Measurements from ENCODE around the gene AARS2.

DNA sequence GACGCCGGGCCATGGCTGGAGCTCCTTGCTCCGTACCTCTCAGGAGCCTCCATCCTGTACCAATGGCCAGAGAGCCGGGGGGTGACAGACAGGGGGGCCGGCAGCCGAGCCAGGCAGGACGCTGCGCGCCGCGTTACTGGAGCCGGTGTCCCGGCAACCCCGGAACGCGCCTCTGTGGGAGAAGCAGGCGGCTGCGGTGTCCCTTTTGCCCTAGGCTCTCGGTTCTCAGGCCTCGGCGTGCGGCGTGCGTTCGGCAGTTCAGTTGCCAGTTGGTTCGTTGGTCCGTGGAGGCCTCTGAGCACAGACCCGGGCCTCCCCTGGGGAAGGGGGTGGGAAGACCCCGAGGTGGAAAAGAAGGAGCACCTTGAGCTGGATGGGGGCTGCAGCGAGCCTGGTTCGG is 29.3 kb upstream of the AARS2 start, which contains the start of gene SPATS1:
- TF ChIP-seq, protein P1, sequence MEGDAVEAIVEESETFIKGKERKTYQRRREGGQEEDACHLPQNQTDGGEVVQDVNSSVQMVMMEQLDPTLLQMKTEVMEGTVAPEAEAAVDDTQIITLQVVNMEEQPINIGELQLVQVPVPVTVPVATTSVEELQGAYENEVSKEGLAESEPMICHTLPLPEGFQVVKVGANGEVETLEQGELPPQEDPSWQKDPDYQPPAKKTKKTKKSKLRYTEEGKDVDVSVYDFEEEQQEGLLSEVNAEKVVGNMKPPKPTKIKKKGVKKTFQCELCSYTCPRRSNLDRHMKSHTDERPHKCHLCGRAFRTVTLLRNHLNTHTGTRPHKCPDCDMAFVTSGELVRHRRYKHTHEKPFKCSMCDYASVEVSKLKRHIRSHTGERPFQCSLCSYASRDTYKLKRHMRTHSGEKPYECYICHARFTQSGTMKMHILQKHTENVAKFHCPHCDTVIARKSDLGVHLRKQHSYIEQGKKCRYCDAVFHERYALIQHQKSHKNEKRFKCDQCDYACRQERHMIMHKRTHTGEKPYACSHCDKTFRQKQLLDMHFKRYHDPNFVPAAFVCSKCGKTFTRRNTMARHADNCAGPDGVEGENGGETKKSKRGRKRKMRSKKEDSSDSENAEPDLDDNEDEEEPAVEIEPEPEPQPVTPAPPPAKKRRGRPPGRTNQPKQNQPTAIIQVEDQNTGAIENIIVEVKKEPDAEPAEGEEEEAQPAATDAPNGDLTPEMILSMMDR (IDR thresholded peaks at IDR 0.05), result no peak
- no peak for TF ChIP-seq POLR2A (IDR thresholded peaks at IDR 0.05)

All from uterus (tissue), 2 donors.